ENCODE measurements around the gene EPB41L3.

- TF ChIP-seq CTCF (IDR thresholded peaks at IDR 0.05; ENCODE audit: poor library complexity) (no peak), EZH2phosphoT487 (IDR thresholded peaks at IDR 0.05; ENCODE audit: low read depth, severe bottlenecking, unreplicated experiment) (no peak)
Observed at GRCh38 chr18:5529471-5529870, 14.3 kb downstream of the EPB41L3 start.
